Measurements from ENCODE around the gene CDH2.

Gene CDH2

GRCh38 chr18:27969206-27969605 is 207.7 kb downstream of the CDH2 start:
- H3K4me2 ChIP-seq (ENCODE audit: low read length) = no peak overlapping the region
- no peaks in the 10 kb centered on the region for H3K9me3 ChIP-seq (replicated peaks; ENCODE audit: low read length)
- H3K4me1 ChIP-seq (ENCODE audit: control insufficient read depth, insufficient read depth, low read length) = peaks cover 24% of the 10 kb centered on the region
- no peak overlapping the region for H3K9ac ChIP-seq (ENCODE audit: low read depth, low read length)
- H3K36me3 ChIP-seq (ENCODE audit: insufficient read depth, low read length) = peaks cover 28% of the 10 kb centered on the region
- no peaks in the 10 kb centered on the region for H3K27me3 ChIP-seq (ENCODE audit: control insufficient read depth, insufficient read depth, low read length)
- H3K4me3 ChIP-seq (ENCODE audit: low read length) = no peak overlapping the region

GRCh38 chr18:27967913-27968824 is 208.8 kb downstream of the CDH2 start:
- no peak overlapping the region for H3K4me2 ChIP-seq (ENCODE audit: low read length)
- H3K4me1 ChIP-seq (ENCODE audit: control insufficient read depth, insufficient read depth, low read length) = peaks cover 24% of the 10 kb centered on the region
- H3K27me3 ChIP-seq (ENCODE audit: control insufficient read depth, insufficient read depth, low read length) = no peaks in the 10 kb centered on the region
- peaks cover 28% of the 10 kb centered on the region for H3K36me3 ChIP-seq (ENCODE audit: insufficient read depth, low read length)
- no peaks in the 10 kb centered on the region for H3K9me3 ChIP-seq (replicated peaks; ENCODE audit: low read length)
- no peak overlapping the region for H3K9ac ChIP-seq (ENCODE audit: low read depth, low read length)
- no peak overlapping the region for H3K4me3 ChIP-seq (ENCODE audit: low read length)

- Histone ChIP-seq H3K4me3 (ENCODE audit: low read length) (no peak overlapping the region), H3K9me3 (replicated peaks; ENCODE audit: low read length) (no peaks in the 10 kb centered on the region), H3K4me1 (ENCODE audit: control insufficient read depth, insufficient read depth, low read length) (peaks cover 24% of the 10 kb centered on the region), H3K27me3 (ENCODE audit: control insufficient read depth, insufficient read depth, low read length) (no peaks in the 10 kb centered on the region), H3K4me2 (ENCODE audit: low read length) (no peak overlapping the region), H3K9ac (ENCODE audit: low read depth, low read length) (no peak overlapping the region), H3K36me3 (ENCODE audit: insufficient read depth, low read length) (peaks cover 36% of the 10 kb centered on the region)
These were observed 210.0 kb downstream of the CDH2 start for GRCh38 chr18:27966881-27967280.

- Histone ChIP-seq H3K9me3 (replicated peaks; ENCODE audit: low read length) (no peaks in the 10 kb centered on the region), H3K36me3 (ENCODE audit: insufficient read depth, low read length) (peaks cover 46% of the 10 kb centered on the region), H3K9ac (ENCODE audit: low read depth, low read length) (no peak overlapping the region), H3K4me2 (ENCODE audit: low read length) (no peak overlapping the region), H3K27me3 (ENCODE audit: control insufficient read depth, insufficient read depth, low read length) (no peaks in the 10 kb centered on the region), H3K4me1 (ENCODE audit: control insufficient read depth, insufficient read depth, low read length) (peaks cover 17% of the 10 kb centered on the region), H3K4me3 (ENCODE audit: low read length) (no peak overlapping the region)
These were observed 212.1 kb downstream of the CDH2 start for GRCh38 chr18:27964811-27965210.

GRCh38 chr18:27959101-27959500 is 217.8 kb downstream of the CDH2 start:
- Histone ChIP-seq H3K4me2 (ENCODE audit: low read length) (no peak overlapping the region), H3K9me3 (replicated peaks; ENCODE audit: low read length) (no peaks in the 10 kb centered on the region), H3K4me1 (ENCODE audit: control insufficient read depth, insufficient read depth, low read length) (peaks cover 8% of the 10 kb centered on the region), H3K27me3 (ENCODE audit: control insufficient read depth, insufficient read depth, low read length) (no peaks in the 10 kb centered on the region), H3K4me3 (ENCODE audit: low read length) (no peak overlapping the region), H3K9ac (ENCODE audit: low read depth, low read length) (no peak overlapping the region), H3K36me3 (ENCODE audit: insufficient read depth, low read length) (peaks cover 33% of the 10 kb centered on the region)

- Histone ChIP-seq H3K9me3 (replicated peaks; ENCODE audit: low read length) (no peaks in the 10 kb centered on the region), H3K36me3 (ENCODE audit: insufficient read depth, low read length) (peaks cover 22% of the 10 kb centered on the region), H3K27me3 (ENCODE audit: control insufficient read depth, insufficient read depth, low read length) (no peaks in the 10 kb centered on the region), H3K4me3 (ENCODE audit: low read length) (no peak overlapping the region), H3K9ac (ENCODE audit: low read depth, low read length) (no peak overlapping the region), H3K4me1 (ENCODE audit: control insufficient read depth, insufficient read depth, low read length) (peaks cover 17% of the 10 kb centered on the region), H3K4me2 (ENCODE audit: low read length) (no peak overlapping the region)
These were observed 220.8 kb downstream of the CDH2 start for GRCh38 chr18:27956001-27956640.

- no peak overlapping the region for H3K4me3 ChIP-seq (ENCODE audit: low read length)
These were observed 222.7 kb downstream of the CDH2 start for GRCh38 chr18:27954226-27954625.

GRCh38 chr18:27952741-27953140 is 224.2 kb downstream of the CDH2 start:
- Histone ChIP-seq H3K4me3 (ENCODE audit: low read length) (no peak overlapping the region), H3K4me1 (ENCODE audit: control insufficient read depth, insufficient read depth, low read length) (peaks cover 17% of the 10 kb centered on the region), H3K9ac (ENCODE audit: low read depth, low read length) (no peak overlapping the region), H3K9me3 (replicated peaks; ENCODE audit: low read length) (no peaks in the 10 kb centered on the region), H3K36me3 (ENCODE audit: insufficient read depth, low read length) (peaks cover 9% of the 10 kb centered on the region), H3K27me3 (ENCODE audit: control insufficient read depth, insufficient read depth, low read length) (no peaks in the 10 kb centered on the region), H3K4me2 (ENCODE audit: low read length) (no peak overlapping the region)

More at GRCh38 chr18:27954226-27954625, 222.7 kb downstream of the CDH2 start:
- Histone ChIP-seq H3K4me1 (ENCODE audit: control insufficient read depth, insufficient read depth, low read length) (peaks cover 17% of the 10 kb centered on the region), H3K36me3 (ENCODE audit: insufficient read depth, low read length) (peaks cover 13% of the 10 kb centered on the region), H3K9me3 (replicated peaks; ENCODE audit: low read length) (no peaks in the 10 kb centered on the region), H3K9ac (ENCODE audit: low read depth, low read length) (no peak overlapping the region), H3K27me3 (ENCODE audit: control insufficient read depth, insufficient read depth, low read length) (no peaks in the 10 kb centered on the region), H3K4me2 (ENCODE audit: low read length) (peak overlapping the region; percentile 51)

- H3K4me1 ChIP-seq (ENCODE audit: control insufficient read depth, insufficient read depth, low read length) = peaks cover 17% of the 10 kb centered on the region
- H3K4me3 ChIP-seq (ENCODE audit: low read length) = no peak overlapping the region
- peaks cover 9% of the 10 kb centered on the region for H3K36me3 ChIP-seq (ENCODE audit: insufficient read depth, low read length)
- H3K4me2 ChIP-seq (ENCODE audit: low read length) = no peak overlapping the region
- no peak overlapping the region for H3K9ac ChIP-seq (ENCODE audit: low read depth, low read length)
- H3K9me3 ChIP-seq (replicated peaks; ENCODE audit: low read length) = no peaks in the 10 kb centered on the region
- H3K27me3 ChIP-seq (ENCODE audit: control insufficient read depth, insufficient read depth, low read length) = no peaks in the 10 kb centered on the region
These were observed 226.2 kb downstream of the CDH2 start for GRCh38 chr18:27950648-27951228.

- Histone ChIP-seq H3K4me3 (ENCODE audit: low read length) (no peak overlapping the region), H3K4me1 (ENCODE audit: control insufficient read depth, insufficient read depth, low read length) (peaks cover 8% of the 10 kb centered on the region)
These were observed 227.9 kb downstream of the CDH2 start for GRCh38 chr18:27948986-27949385.

GRCh38 chr18:27942706-27943105 is 234.2 kb downstream of the CDH2 start:
- Histone ChIP-seq H3K4me1 (ENCODE audit: control insufficient read depth, insufficient read depth, low read length) (no peaks in the 10 kb centered on the region), H3K4me3 (ENCODE audit: low read length) (no peak overlapping the region), H3K27me3 (ENCODE audit: control insufficient read depth, insufficient read depth, low read length) (no peaks in the 10 kb centered on the region), H3K36me3 (ENCODE audit: insufficient read depth, low read length) (no peaks in the 10 kb centered on the region), H3K4me2 (ENCODE audit: low read length) (no peak overlapping the region), H3K9ac (ENCODE audit: low read depth, low read length) (no peak overlapping the region), H3K9me3 (replicated peaks; ENCODE audit: low read length) (no peaks in the 10 kb centered on the region)

More at GRCh38 chr18:27948986-27949385, 227.9 kb downstream of the CDH2 start:
- H3K27me3 ChIP-seq (ENCODE audit: control insufficient read depth, insufficient read depth, low read length) = no peaks in the 10 kb centered on the region
- H3K36me3 ChIP-seq (ENCODE audit: insufficient read depth, low read length) = peaks cover 9% of the 10 kb centered on the region
- no peak overlapping the region for H3K4me2 ChIP-seq (ENCODE audit: low read length)
- no peak overlapping the region for H3K9ac ChIP-seq (ENCODE audit: low read depth, low read length)
- no peaks in the 10 kb centered on the region for H3K9me3 ChIP-seq (replicated peaks; ENCODE audit: low read length)

Measured in skeletal muscle satellite cell (primary cell).